Type B pancreatic cell (in vitro differentiated cells): Measurements from ENCODE around the gene ATIC. TPM values are rescaled to one million over a fixed set of nuclear protein-coding genes. Genes with fewer than 3 reads are reported as not detected.
A peak's percentile ranks its signal among the peaks of the same experiment; 100 is the strongest.

Experiments used
- DNase-seq: peaks from one replicate; pipeline ENCODE4 v3.0.0; 2021; ENCODE audit warnings: mixed read lengths; ENCODE audit not compliant: unreplicated experiment; ENCODE audit errors: extremely low spot score
- H3K27ac Mint-ChIP-seq: 2 replicates; pipeline ENCODE4 v1.8.0; 2021; ENCODE audit warnings: mild to moderate bottlenecking, mixed read lengths
- H3K27me3 Mint-ChIP-seq: 2 replicates; pipeline ENCODE4 v1.8.0; 2021; ENCODE audit warnings: mixed read lengths
- H3K36me3 Mint-ChIP-seq: 2 replicates; pipeline ENCODE4 v1.8.0; 2021; ENCODE audit warnings: mixed read lengths
- H3K4me1 Mint-ChIP-seq: one replicate; pipeline ENCODE4 v1.8.0; 2021; ENCODE audit warnings: mixed read lengths; ENCODE audit not compliant: unreplicated experiment
- H3K4me3 Mint-ChIP-seq: 2 replicates; pipeline ENCODE4 v1.8.0; 2021; ENCODE audit warnings: mild to moderate bottlenecking, mixed read lengths
- H3K9me3 Mint-ChIP-seq: 2 replicates; pipeline ENCODE4 v1.8.0; 2021; ENCODE audit warnings: mixed read lengths
- total RNA-seq: library from RNA; stranded (reverse); gene quantifications from 2 replicates; pipeline ENCODE4 v1.2.1, GENCODE V29; 2021; ENCODE audit warnings: low replicate concordance
- TF ChIP-seq, protein P1 (sequence below): fragments of 200-600 bp; sonication (generic); conservative IDR thresholded peaks from 2 replicates; pipeline ENCODE4 v1.5.0; 2021; ENCODE audit warnings: antibody characterized with exemption, mild to moderate bottlenecking

The ATIC gene
- total RNA-seq, 1 donor from 2014 or later = 152 TPM

DNA sequence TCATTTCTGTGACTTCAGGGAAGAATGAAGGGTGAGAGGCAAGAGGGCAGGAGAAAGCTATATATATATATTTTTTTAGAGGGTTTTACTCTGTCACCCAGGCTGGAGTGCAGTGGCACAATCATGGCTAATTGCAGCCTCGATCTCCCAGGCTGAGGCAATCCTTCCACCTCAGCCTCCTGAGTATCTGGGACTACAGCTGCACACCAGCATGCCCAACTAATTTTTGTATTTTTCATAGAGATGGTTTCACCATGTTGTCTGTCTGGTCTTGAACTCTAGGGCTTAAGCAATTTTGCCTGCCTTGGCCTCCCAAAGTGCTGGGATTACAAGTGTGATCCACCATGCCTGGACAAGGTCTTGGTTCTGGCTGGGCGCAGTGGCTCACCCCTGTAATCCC is 3.4 kb downstream of the ATIC start:
- Mint-ChIP-seq H3K9me3 (peaks cover 7% of the 10 kb centered on the region), H3K27me3 (no peaks in the 10 kb centered on the region), H3K4me3 (peak overlapping the region; percentile 77), H3K36me3 (peaks cover 48% of the 10 kb centered on the region), H3K27ac (peak overlapping the region; percentile 87), H3K4me1 (peaks cover 35% of the 10 kb centered on the region)
- TF ChIP-seq, protein P1, sequence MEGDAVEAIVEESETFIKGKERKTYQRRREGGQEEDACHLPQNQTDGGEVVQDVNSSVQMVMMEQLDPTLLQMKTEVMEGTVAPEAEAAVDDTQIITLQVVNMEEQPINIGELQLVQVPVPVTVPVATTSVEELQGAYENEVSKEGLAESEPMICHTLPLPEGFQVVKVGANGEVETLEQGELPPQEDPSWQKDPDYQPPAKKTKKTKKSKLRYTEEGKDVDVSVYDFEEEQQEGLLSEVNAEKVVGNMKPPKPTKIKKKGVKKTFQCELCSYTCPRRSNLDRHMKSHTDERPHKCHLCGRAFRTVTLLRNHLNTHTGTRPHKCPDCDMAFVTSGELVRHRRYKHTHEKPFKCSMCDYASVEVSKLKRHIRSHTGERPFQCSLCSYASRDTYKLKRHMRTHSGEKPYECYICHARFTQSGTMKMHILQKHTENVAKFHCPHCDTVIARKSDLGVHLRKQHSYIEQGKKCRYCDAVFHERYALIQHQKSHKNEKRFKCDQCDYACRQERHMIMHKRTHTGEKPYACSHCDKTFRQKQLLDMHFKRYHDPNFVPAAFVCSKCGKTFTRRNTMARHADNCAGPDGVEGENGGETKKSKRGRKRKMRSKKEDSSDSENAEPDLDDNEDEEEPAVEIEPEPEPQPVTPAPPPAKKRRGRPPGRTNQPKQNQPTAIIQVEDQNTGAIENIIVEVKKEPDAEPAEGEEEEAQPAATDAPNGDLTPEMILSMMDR = no peak
- DNase-seq = no peak

DNA sequence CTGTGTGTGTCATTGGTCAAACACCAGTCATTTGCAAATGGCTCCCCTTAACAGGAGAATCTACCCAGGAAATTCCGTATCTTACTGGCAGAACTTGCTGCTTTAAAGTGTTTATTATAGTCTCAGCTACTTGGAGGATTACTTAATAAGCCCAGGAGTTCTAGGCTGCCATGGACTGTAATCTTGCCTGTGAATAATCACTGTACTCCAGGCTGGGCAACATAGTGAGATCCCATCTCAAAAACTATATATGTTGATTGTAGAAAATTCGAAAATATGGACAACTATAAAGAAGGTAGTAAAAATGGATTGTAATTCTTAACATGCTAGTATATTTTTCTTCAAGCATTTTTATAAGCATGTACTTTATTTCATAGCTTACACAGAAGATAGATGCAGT is 4.5 kb downstream of the ATIC start:
- H3K27ac Mint-ChIP-seq = peak overlapping the region; percentile 17
- TF ChIP-seq, protein P1 = no peak
- H3K27me3 Mint-ChIP-seq = no peaks in the 10 kb centered on the region
- H3K4me3 Mint-ChIP-seq = peak overlapping the region; percentile 10
- DNase-seq = no peak
- H3K9me3 Mint-ChIP-seq = peaks cover 7% of the 10 kb centered on the region
- H3K36me3 Mint-ChIP-seq = peaks cover 57% of the 10 kb centered on the region
- peaks cover 35% of the 10 kb centered on the region for H3K4me1 Mint-ChIP-seq

GRCh38 chr2:215319500-215319899 is 7.6 kb downstream of the ATIC start:
- Mint-ChIP-seq H3K9me3 (peaks cover 7% of the 10 kb centered on the region), H3K4me3 (no peak overlapping the region), H3K4me1 (peaks cover 14% of the 10 kb centered on the region), H3K27me3 (no peaks in the 10 kb centered on the region), H3K27ac (no peak overlapping the region), H3K36me3 (peaks cover 53% of the 10 kb centered on the region)
- DNase-seq = no peak
- TF ChIP-seq, protein P1 = no peak

GRCh38 chr2:215320102-215320501 is 8.2 kb downstream of the ATIC start:
- TF ChIP-seq, protein P1 = no peak
- Mint-ChIP-seq H3K4me3 (no peak overlapping the region), H3K36me3 (peaks cover 50% of the 10 kb centered on the region), H3K27ac (no peak overlapping the region), H3K27me3 (no peaks in the 10 kb centered on the region), H3K9me3 (peaks cover 2% of the 10 kb centered on the region), H3K4me1 (peaks cover 9% of the 10 kb centered on the region)
- DNase-seq = no peak

GRCh38 chr2:215320679-215321078 is 8.8 kb downstream of the ATIC start:
- TF ChIP-seq, protein P1 = no peak
- Mint-ChIP-seq H3K4me1 (peaks cover 7% of the 10 kb centered on the region), H3K4me3 (no peak overlapping the region), H3K9me3 (no peaks in the 10 kb centered on the region), H3K36me3 (peaks cover 50% of the 10 kb centered on the region), H3K27me3 (no peaks in the 10 kb centered on the region), H3K27ac (no peak overlapping the region)
- no peak for DNase-seq

GRCh38 chr2:215324811-215325210 is 13.0 kb downstream of the ATIC start:
- no peaks in the 10 kb centered on the region for H3K27me3 Mint-ChIP-seq
- DNase-seq = no peak
- TF ChIP-seq, protein P1 = no peak
- H3K4me3 Mint-ChIP-seq = no peak overlapping the region
- H3K9me3 Mint-ChIP-seq = no peaks in the 10 kb centered on the region
- no peak overlapping the region for H3K27ac Mint-ChIP-seq
- peaks cover 57% of the 10 kb centered on the region for H3K36me3 Mint-ChIP-seq
- peaks cover 12% of the 10 kb centered on the region for H3K4me1 Mint-ChIP-seq
